C4-2B (cell line): ENCODE results near the gene HPCAL1.
"Not testable (repeated sequence)": the region's sequence is repeated elsewhere in the genome, so short reads cannot be mapped to it uniquely, and the experiment has no call there.

Source experiments
- H3K27ac ChIP-seq: fragments of 450-650 bp; 2 replicates; pipeline ENCODE4 v1.5.1; 2017
- CTCF ChIP-seq: fragments of 450-650 bp; conservative IDR thresholded peaks from 2 replicates; pipeline ENCODE4 v1.5.1; 2017; ENCODE audit warnings: mild to moderate bottlenecking
- ZFX ChIP-seq: fragments of 450-650 bp; IDR thresholded peaks from 2 replicates; pipeline ENCODE4 v1.6.1; 2017

HPCAL1 gene

GRCh38 chr2:10441948-10442347, 139.2 kb downstream of the HPCAL1 start:
- no peak overlapping the region for H3K27ac ChIP-seq
- TF ChIP-seq CTCF (no peak), ZFX (no peak)

- H3K27ac ChIP-seq: not testable (repeated sequence)
These were observed 139.9 kb downstream of the HPCAL1 start for GRCh38 chr2:10442469-10443126.

GRCh38 chr2:10444463-10444862, 141.8 kb downstream of the HPCAL1 start:
- H3K27ac ChIP-seq: no peak overlapping the region

GRCh38 chr2:10446631-10447030, 143.9 kb downstream of the HPCAL1 start:
- peak overlapping the region; percentile 40 for H3K27ac ChIP-seq
- TF ChIP-seq ZFX: no peak
- TF ChIP-seq CTCF: no peak

More at GRCh38 chr2:10444463-10444862, 141.8 kb downstream of the HPCAL1 start:
- TF ChIP-seq CTCF (no peak), ZFX (no peak)

GRCh38 chr2:10447300-10447894, 144.7 kb downstream of the HPCAL1 start:
- H3K27ac ChIP-seq: peak overlapping the region; percentile 99
- TF ChIP-seq CTCF: no peak
- TF ChIP-seq ZFX: peak; percentile 78

GRCh38 chr2:10447895-10448575, 145.3 kb downstream of the HPCAL1 start, which contains the start of gene ODC1:
Gene ODC1 (minus strand): TSS chr2:10448327. CDS start chr2:10445032, 3,295 bp downstream.
- H3K27ac ChIP-seq: peak within 1 kb of the TSS; percentile 99
- TF ChIP-seq ZFX (peak; percentile 68), CTCF (no peak)

GRCh38 chr2:10448576-10449485, 146.1 kb downstream of the HPCAL1 start:
- H3K27ac ChIP-seq: peak overlapping the region; percentile 99
- TF ChIP-seq ZFX (no peak), CTCF (no peak)
